PC-3 (cell line): ENCODE data around the gene CASZ1. TPM values are rescaled to one million over a fixed set of nuclear protein-coding genes. Genes with fewer than 3 reads are reported as not detected.

Experiments
- ATAC-seq: fragments of 200-7000 bp; cut with Tn5 transposase; 2 replicates; pipeline ENCODE4 v1.9.1; 2020; ENCODE audit warnings: mild to moderate bottlenecking, moderate library complexity
- BruUV-seq: library from RNA; stranded (reverse); fragments of 400-500 nt; replicated peaks from 2 replicates; lab custom pipeline; 2021; lab: Mats Ljungman, UMichigan
- CTCF ChIA-PET: fragments of 300-600 bp; sonication (Branson Sonifier 250); formaldehyde crosslinking; loops from one replicate; lab custom pipeline; 2022; ENCODE audit warnings: antibody characterized with exemption; lab: Charles Lee
- POLR2A ChIA-PET: fragments of 300-600 bp; sonication (Branson Sonifier 250); formaldehyde crosslinking; loops from one replicate; lab custom pipeline; 2022; ENCODE audit warnings: antibody characterized with exemption; ENCODE audit not compliant: unreplicated experiment; lab: Charles Lee
- DNase-seq: peaks from one replicate; pipeline ENCODE4 v3.0.0-alpha.2; 2015
- H2AFZ ChIP-seq: fragments of 300-600 bp; sonication (generic); 2 replicates; pipeline ENCODE4 v1.6.0; 2016; ENCODE audit warnings: antibody characterized with exemption, low read length
- H3F3A ChIP-seq: fragments of 300-600 bp; sonication (generic); one replicate; pipeline ENCODE4 v1.6.0; 2017; ENCODE audit warnings: antibody characterized with exemption, low read length, control low read depth, mild to moderate bottlenecking; ENCODE audit not compliant: unreplicated experiment
- H3K27ac ChIP-seq: fragments of 300-600 bp; sonication (generic); 2 replicates; pipeline ENCODE4 v1.5.1; 2016; ENCODE audit warnings: mild to moderate bottlenecking, low read length
- H3K27me3 ChIP-seq: fragments of 300-600 bp; sonication (generic); 2 replicates; pipeline ENCODE4 v1.6.1; 2016; ENCODE audit warnings: low read length, mixed read lengths
- H3K36me3 ChIP-seq: fragments of 300-600 bp; sonication (generic); 2 replicates; pipeline ENCODE4 v1.6.1; 2016; ENCODE audit warnings: low read depth, mixed run types, low read length, mixed read lengths
- H3K4me1 ChIP-seq: fragments of 300-600 bp; sonication (generic); 2 replicates; pipeline ENCODE4 v1.5.1; 2016; ENCODE audit warnings: low read length; ENCODE audit not compliant: insufficient read depth
- H3K4me2 ChIP-seq: fragments of 300-600 bp; sonication (generic); 2 replicates; pipeline ENCODE4 v1.6.0; 2016; ENCODE audit warnings: low read length
- H3K4me3 ChIP-seq: fragments of 300-600 bp; sonication (generic); 2 replicates; pipeline ENCODE4 v1.5.1; 2016; ENCODE audit warnings: mild to moderate bottlenecking, low read length, mixed read lengths
- H3K79me2 ChIP-seq: fragments of 300-600 bp; sonication (generic); 2 replicates; pipeline ENCODE4 v1.6.1; 2017; ENCODE audit warnings: low read length, mixed read lengths
- H3K9ac ChIP-seq: fragments of 300-600 bp; sonication (generic); 2 replicates; pipeline ENCODE4 v1.6.0; 2016; ENCODE audit warnings: mild to moderate bottlenecking, low read length
- H3K9me2 ChIP-seq: fragments of 300-600 bp; sonication (generic); replicated peaks from 2 replicates; pipeline ENCODE4 v1.6.1; 2016; ENCODE audit warnings: mixed run types, low read length, mixed read lengths
- H3K9me3 ChIP-seq: fragments of 300-600 bp; sonication (generic); 2 replicates; pipeline ENCODE4 v1.6.1; 2016; ENCODE audit warnings: low read length, mixed read lengths
- H4K20me1 ChIP-seq: fragments of 300-600 bp; sonication (generic); 2 replicates; pipeline ENCODE4 v1.6.1; 2016; ENCODE audit warnings: low read length, mixed read lengths
- CTCF ChIP-seq: fragments of 300-600 bp; sonication (generic); conservative IDR thresholded peaks from 2 replicates; pipeline ENCODE4 v1.5.1; 2017; ENCODE audit warnings: antibody characterized with exemption, low read depth, mild to moderate bottlenecking, low read length
- EZH2 ChIP-seq: fragments of 300-600 bp; sonication (generic); IDR thresholded peaks from one replicate; pipeline ENCODE4 v1.6.1; 2017; ENCODE audit warnings: antibody characterized with exemption, mild to moderate bottlenecking, low read length; ENCODE audit not compliant: unreplicated experiment
- EZH2phosphoT487 ChIP-seq: fragments of 300-600 bp; sonication (generic); IDR thresholded peaks from 2 replicates; pipeline ENCODE4 v1.6.1; 2018; ENCODE audit warnings: mild to moderate bottlenecking, antibody characterized with exemption, low read length, borderline replicate concordance
- intact Hi-C: fragments of 100-400 bp; cut with micrococcal nuclease; formaldehyde crosslinking; loops from 2 replicates; pipeline ENCODE4 v1.9.0; 2023
- total RNA-seq: library from RNA; depleted of rRNA; stranded (reverse); fragments of >200 nt; gene quantifications from 2 replicates; pipeline ENCODE4 v1.2.3, GENCODE V29; 2014

The CASZ1 gene
- total RNA-seq, 1 experiment from 2014 or later: 12.8 TPM

- Histone ChIP-seq H4K20me1 (no peaks in the 10 kb centered on the region), H3K9me2 (no peaks in the 10 kb centered on the region), H3F3A (no peaks in the 10 kb centered on the region), H3K27me3 (no peaks in the 10 kb centered on the region), H3K9me3 (no peaks in the 10 kb centered on the region), H3K4me1 (peaks cover 45% of the 10 kb centered on the region), H3K79me2 (no peaks in the 10 kb centered on the region), H3K9ac (no peak overlapping the region), H3K36me3 (no peaks in the 10 kb centered on the region), H3K4me2 (no peak overlapping the region), H3K27ac (no peak overlapping the region), H2AFZ (no peak overlapping the region), H3K4me3 (no peak overlapping the region)
- BruUV-seq: no TSS peak
- CTCF ChIA-PET: no interaction called here
- ATAC-seq (no peak), DNase-seq (no peak)
- intact Hi-C loops: no loop called here
- POLR2A ChIA-PET: no interaction called here
- no peak for TF ChIP-seq CTCF
- TF ChIP-seq EZH2phosphoT487: no peak
- TF ChIP-seq EZH2: no peak
Observed at GRCh38 chr1:10762875-10763274, 33.6 kb downstream of the CASZ1 start.

GRCh38 chr1:10762153-10762523, 34.3 kb downstream of the CASZ1 start:
- no TSS peak for BruUV-seq
- CTCF ChIA-PET: no interaction called here
- H3K4me2 ChIP-seq: peak overlapping the region; percentile 77

More at GRCh38 chr1:10762153-10762523, 34.3 kb downstream of the CASZ1 start:
- Histone ChIP-seq H3F3A (no peaks in the 10 kb centered on the region), H3K27ac (peak overlapping the region; percentile 80), H3K4me3 (peak overlapping the region; percentile 51; the same call in 1 of the 2 replicates), H3K27me3 (no peaks in the 10 kb centered on the region), H3K4me1 (peaks cover 45% of the 10 kb centered on the region), H4K20me1 (no peaks in the 10 kb centered on the region), H3K9ac (peak overlapping the region; percentile 60), H2AFZ (peak overlapping the region; percentile 72; the same call in 1 of the 2 replicates), H3K9me2 (no peaks in the 10 kb centered on the region), H3K36me3 (no peaks in the 10 kb centered on the region), H3K79me2 (no peaks in the 10 kb centered on the region), H3K9me3 (no peaks in the 10 kb centered on the region)
- ATAC-seq (no peak), DNase-seq (no peak)
- intact Hi-C loops: no loop called here
- TF ChIP-seq EZH2phosphoT487 (no peak), EZH2 (no peak), CTCF (no peak)
- POLR2A ChIA-PET: no interaction called here
